HepG2 (cell line): Measurements from ENCODE around the gene ILDR1.

Source experiments
- CEBPB ChIP-seq: IDR thresholded peaks from 2 replicates; pipeline ENCODE4 v1.6.1; 2011; ENCODE audit warnings: low read depth, low read length, improper control_type of control experiment, borderline replicate concordance
- CTCF ChIP-seq: sonication (generic); formaldehyde crosslinking; IDR thresholded peaks from 2 replicates; pipeline ENCODE4 v1.5.0; 2020; ENCODE audit warnings: mild to moderate bottlenecking, missing genetic modification reagents, moderate library complexity
- EP300 ChIP-seq, 3 experiments: sonication (generic) in 1 of 3; formaldehyde crosslinking in 1 of 3; IDR thresholded peaks; 2 replicates each; pipeline versions ENCODE4 v1.5.1 to v1.6.1; 2011 to 2020; ENCODE audit warnings: low read depth in 2 of 3, low read length in 2 of 3, borderline replicate concordance in 1 of 3, improper control_type of control experiment in 1 of 3, mild to moderate bottlenecking in 1 of 3, missing genetic modification reagents in 1 of 3, moderate library complexity in 1 of 3
- POLR2A ChIP-seq, 2 experiments: IDR thresholded peaks; 2 replicates each; pipeline ENCODE4 v1.6.1; 2011; ENCODE audit warnings: low read depth in 2 of 2, low read length in 2 of 2, mild to moderate bottlenecking in 1 of 2, moderate library complexity in 1 of 2; ENCODE audit not compliant: insufficient read depth in 1 of 2
- POLR2AphosphoS5 ChIP-seq: IDR thresholded peaks from 2 replicates; pipeline ENCODE4 v1.6.1; 2012; ENCODE audit warnings: low read depth, low read length
- RCOR2 ChIP-seq: IDR thresholded peaks from 2 replicates; pipeline ENCODE4 v1.6.1; 2016; ENCODE audit warnings: missing biosample characterization, missing genetic modification reagents
- TCF7 ChIP-seq: sonication (generic); IDR thresholded peaks from 2 replicates; pipeline ENCODE4 v1.6.1; 2016; ENCODE audit warnings: antibody characterized with exemption, low read depth
- ZFP37 ChIP-seq: sonication (generic); formaldehyde crosslinking; IDR thresholded peaks from 2 replicates; pipeline ENCODE4 v1.4.0; 2020; ENCODE audit warnings: missing genetic modification reagents, borderline replicate concordance
- ZFP82 ChIP-seq: sonication (generic); formaldehyde crosslinking; IDR thresholded peaks from 2 replicates; pipeline ENCODE4 v1.5.1; 2020; ENCODE audit warnings: mild to moderate bottlenecking, missing genetic modification reagents, borderline replicate concordance
- ZNF18 ChIP-seq: sonication (generic); formaldehyde crosslinking; IDR thresholded peaks from 2 replicates; pipeline ENCODE4 v1.8.0; 2022; ENCODE audit warnings: mild to moderate bottlenecking, missing genetic modification reagents; ENCODE audit not compliant: insufficient replicate concordance

GRCh38 chr3:121996441-121996840 lies 25.6 kb downstream of the ILDR1 start:
- TF ChIP-seq ZFP82 (CRISPR knock-in tag) (no peak), POLR2A (IDR thresholded peaks at IDR 0.05; ENCODE audit: insufficient read depth in 1 of 2, low read depth in 2 of 2, low read length in 2 of 2) (no peak), TCF7 (no peak), RCOR2 (CRISPR knock-in tag) (no peak), POLR2AphosphoS5 (no peak), EP300 (IDR thresholded peaks at IDR 0.05; ENCODE audit: low read depth in 2 of 2, low read length in 2 of 2) (no peak), EP300 (CRISPR knock-in tag; IDR thresholded peaks at IDR 0.05; ENCODE audit: borderline replicate concordance) (no peak), CTCF (CRISPR knock-in tag) (no peak), CEBPB (no peak), ZFP37 (CRISPR knock-in tag) (no peak), ZNF18 (no peak)
